GM10847 (cell line): ENCODE results near the gene LRP2.

Experiments used
- POLR2A ChIP-seq: IDR thresholded peaks from 2 replicates; pipeline ENCODE4 v1.6.1; 2011; ENCODE audit not compliant: insufficient read length; ENCODE audit errors: extremely low read depth

The LRP2 gene

DNA sequence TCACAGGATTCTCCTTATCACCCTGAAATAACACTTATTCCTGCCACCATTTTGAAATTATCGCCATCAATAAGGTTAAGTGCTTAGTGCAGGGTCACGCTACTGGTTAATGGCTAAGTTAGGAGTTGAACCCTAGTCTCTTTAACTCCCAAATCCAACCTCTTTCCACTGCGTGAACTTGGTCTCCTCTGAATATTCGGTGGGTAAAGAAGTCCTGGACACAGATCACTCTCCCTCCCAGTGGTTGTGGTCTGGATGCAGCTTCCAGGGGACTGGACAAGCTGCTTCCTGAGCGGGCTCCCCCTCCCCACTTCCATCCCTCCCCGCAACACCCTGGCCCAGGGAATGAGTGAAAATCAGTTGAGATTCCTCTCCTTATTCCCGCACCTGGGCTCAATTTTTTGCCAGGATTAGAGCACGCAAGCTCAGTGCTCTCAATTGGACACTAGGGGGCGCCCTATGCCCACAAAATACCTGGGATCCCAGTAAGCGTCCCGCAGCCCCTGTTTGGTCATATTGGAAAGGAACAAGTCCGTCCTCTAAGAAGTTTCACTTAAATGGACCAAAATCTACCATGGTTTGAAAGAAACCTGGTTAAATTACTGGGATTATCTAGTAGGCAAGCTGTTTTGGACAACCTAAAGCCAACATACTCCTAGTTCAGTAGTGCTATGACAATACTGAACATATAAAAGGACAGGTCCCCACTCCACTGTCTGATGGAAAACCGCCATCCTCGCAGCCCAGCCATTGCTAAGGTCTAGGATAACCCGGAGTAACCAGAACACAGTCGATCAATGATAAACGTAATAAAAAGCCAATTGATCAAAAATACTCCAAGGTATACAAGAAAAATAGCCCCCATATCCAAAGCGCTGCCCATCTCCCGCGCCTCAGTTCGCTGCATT is 252.6 kb downstream of the LRP2 start:
- TF ChIP-seq POLR2A: no peak

DNA sequence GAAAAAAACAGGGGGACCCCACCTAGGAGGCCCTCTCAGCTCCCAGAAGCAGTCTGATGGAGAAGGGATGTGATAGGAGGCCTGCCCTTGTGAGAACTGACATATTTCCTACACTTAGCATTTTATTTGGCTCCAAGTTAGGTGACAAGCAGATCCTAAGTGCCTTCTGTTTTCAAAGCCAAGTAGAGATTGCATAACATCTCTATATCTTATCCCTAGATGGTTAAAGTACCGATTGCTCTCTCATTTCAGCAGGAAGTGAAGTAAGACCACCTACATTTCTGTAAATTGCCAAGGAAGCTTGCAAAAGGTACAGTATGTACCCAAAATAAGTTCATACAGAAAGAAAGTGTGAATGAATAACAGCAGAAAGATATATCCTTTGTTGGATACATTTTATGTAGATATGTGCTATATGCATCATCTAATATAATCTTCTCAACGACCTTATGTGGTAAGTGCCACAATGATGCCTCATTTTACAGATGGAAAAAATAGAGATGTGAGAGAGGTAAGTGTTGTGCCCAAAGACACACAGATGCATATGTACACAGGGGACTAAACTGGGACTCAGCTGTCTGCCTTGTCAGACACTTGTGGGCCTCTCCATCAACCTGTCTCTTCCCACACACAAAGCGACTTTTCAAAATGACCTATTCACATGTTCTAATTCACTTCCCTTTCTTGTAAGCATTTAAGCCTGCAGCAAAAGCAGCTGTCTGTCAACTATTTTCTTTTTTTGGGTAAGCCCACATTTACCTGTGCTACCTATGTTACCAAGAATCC is 254.0 kb downstream of the LRP2 start:
- TF ChIP-seq POLR2A: no peak

GRCh38 chr2:169107645-169108044 is 254.7 kb downstream of the LRP2 start:
- no peak for TF ChIP-seq POLR2A

DNA sequence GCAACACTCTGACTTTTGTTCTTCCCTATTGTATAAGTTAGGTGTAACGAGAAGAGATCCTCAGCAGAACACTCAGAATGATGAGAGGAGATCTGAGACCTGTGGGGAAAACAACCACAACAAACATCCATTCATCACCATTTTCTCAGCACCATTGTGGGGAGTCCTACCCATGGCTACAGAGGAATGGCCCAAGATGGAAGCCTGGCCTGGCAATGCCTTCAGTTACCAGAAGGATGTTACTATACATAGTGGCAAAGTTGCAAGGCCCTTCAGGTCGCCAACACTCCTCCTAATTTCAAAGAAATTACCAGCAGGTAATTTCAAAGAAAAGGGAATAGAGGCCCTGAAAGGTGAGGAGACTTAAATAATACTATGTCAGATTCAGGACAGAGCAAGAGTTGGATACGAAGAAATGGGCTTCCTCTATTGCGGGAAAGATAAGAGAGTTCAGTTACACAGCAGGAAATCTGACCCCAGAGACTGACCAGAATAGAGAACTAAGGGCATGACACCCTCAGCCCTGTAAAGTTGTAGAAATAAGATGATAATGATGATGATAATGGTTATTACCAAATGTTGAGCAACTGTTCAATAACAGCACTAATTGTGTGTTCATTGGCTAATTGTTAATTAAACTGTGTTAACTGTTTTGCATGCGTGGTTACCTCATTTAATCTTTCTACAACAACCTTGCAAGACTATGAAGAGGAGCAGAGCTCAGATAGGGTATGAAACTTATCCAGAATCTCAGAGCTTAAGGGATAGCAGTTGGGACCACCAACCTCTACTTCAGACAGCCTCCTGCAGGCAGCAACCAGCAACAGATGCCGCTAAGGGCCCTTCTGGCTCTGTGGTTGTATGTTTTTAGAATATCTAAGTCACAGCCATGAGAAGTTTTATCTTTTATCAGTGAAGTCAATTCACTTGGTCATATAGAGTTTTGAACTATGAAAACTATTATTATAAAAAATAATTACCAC is 255.5 kb downstream of the LRP2 start:
- TF ChIP-seq POLR2A: no peak

DNA sequence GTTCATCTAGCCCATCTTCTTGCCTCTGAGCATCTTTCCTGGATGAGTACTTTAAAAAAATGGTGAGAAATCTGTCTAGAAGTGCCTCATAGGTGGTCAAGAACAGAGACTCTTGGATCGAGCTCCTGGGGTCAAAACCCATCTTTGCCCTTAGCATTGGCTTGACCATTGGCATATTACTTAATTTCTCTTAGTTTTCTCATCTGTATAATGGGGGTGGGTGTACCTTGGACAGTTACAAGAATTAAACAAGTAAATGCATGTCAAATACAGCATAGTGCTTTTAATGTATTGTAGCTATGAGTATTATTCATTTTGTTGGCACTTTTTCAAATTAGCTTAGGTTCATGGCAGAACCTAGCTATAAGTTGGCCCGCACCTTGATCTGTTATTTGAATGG is 256.2 kb downstream of the LRP2 start:
- no peak for TF ChIP-seq POLR2A

DNA sequence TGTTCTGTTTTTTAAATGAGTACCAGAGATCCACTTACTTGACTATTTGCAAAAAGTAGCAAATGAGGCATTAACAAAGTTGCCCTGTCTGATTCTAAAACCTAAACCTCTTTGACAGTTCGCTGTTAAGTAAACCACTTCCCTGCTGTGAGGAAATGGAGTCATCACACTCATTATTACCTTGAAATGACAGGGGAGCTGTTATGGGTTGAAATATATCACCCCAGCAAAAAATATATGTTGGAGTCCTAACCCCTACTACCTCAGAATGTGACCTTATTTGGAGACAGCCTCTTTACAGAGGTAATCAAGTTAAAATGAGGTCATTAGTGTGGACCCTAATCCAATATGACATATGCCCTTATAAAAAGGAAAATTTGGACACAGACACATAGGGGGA is 256.9 kb downstream of the LRP2 start:
- no peak for TF ChIP-seq POLR2A

DNA sequence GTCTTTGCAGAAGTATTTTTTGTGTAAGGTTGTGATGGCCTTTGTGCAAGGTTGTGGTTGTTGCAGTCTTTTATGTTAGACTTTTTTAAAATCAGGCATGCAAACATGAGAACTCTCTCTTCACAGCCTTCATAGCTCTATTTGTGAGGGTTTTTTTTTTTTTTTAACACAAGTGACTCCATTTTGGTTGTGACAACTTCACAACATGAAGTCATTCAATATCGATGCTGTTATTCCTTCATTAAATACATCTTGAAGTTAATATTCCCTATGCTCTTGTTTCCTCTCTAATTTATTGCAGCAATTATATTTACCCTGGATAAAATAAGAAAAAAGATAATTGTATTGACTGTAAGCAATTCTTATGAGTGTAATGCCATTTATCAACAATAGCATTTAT is 257.5 kb downstream of the LRP2 start:
- TF ChIP-seq POLR2A: no peak

DNA sequence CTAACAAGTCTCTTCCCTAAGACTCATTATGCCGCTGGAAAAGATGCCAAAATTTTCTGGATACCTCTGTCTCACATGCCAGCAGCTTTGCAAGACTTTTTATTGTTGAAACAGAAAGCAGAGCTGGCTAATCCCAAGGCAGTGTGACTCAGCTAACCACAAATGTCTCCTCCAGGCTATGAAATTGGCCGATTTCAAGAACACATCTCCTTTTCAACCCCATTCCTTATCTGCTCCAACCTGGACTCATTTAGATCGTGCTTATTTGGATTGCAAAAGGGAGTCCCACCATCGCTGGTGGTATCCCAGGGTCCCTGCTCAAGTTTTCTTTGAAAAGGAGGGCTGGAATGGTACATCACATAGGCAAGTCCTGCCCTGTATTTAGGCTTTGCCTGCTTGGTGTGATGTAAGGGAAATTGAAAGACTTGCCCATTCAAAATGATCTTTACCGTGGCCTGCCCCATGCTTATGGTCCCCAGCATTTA is 266.7 kb downstream of the LRP2 start:
- no peak for TF ChIP-seq POLR2A

DNA sequence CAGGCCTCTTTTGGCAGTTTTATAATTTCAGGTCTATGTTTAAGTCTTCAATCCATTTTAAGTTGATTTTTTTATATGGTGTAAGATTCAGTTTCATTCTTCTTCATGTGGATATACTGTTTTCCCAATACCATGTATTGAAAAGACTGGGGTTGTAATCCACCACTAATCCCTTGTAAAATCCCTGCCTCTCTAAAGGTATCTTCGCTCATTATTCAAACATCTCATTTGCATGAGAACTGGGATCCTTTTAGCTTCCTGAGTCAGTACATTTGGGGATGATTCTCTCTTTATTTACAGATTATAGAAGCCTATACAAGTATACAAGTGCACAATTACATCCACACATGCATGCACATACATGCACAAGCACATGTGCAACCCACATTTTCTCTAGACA is 267.7 kb downstream of the LRP2 start:
- no peak for TF ChIP-seq POLR2A

GRCh38 chr2:169093535-169093934 is 268.8 kb downstream of the LRP2 start:
- no peak for TF ChIP-seq POLR2A

DNA sequence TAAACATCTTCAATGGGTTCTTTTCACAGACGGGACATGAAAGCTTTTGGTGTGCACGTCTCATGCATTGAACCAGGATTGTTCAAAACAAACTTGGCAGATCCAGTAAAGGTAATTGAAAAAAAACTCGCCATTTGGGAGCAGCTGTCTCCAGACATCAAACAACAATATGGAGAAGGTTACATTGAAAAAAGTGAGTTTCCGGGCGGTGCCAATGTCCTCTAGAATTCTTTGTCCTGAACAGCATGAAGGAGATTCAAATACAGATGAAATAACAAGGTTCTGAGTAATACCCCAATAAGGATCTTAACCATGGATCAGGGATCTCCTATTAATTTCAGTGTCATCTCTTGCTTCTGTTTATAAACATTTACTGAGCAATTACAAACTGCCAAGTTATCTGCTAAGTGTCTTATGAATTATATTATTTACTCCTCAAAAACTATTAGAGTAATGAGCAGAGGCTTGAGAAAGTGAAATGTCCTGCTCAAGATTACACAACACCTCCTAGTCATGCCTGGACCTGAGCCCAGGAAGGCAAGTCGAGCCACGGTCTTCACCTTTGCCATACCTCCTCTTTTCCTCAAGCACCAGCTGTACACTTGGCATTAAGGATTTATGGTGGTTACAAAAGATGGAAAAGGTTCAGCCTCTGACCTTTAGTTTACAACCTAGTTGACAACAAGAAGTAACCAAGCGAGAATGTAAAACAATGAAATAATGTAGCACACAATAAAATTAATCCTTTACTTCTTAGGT is 270.4 kb downstream of the LRP2 start:
- no peak for TF ChIP-seq POLR2A

DNA sequence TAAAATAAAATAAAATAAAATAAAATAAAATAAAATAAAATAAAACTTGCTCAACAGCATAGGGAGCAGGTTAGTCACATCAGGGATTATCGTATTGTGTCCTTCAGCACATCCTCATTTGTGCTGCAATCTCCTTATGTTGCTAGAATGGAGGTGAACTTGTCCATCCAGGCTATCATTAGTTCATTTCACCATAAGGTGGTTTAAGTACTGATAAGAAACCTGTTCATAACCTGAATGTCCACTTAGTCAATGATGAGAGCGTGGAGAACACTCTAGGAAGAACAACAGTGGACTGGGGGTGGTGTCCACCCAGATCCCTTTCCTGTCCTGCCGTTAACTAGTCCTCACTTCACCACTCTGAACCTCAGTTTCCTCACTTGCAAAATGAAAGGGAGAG is 271.1 kb downstream of the LRP2 start:
- TF ChIP-seq POLR2A: no peak

GRCh38 chr2:169090133-169090820 is 272.1 kb downstream of the LRP2 start:
- TF ChIP-seq POLR2A: no peak

- TF ChIP-seq POLR2A: no peak
Observed at GRCh38 chr2:169089182-169089581, 273.2 kb downstream of the LRP2 start.
